Fibroblast of lung (primary cell): ENCODE results near the gene ZBTB11. TPM values are rescaled to one million over a fixed set of nuclear protein-coding genes. Genes with fewer than 3 reads are reported as not detected.
A peak's percentile ranks its signal among the peaks of the same experiment; 100 is the strongest.

Experiments
- DNase-seq, 2 donors: peaks; one replicate each; pipeline versions ENCODE4 v3.0.0 to v3.0.0-alpha.2; 2010; ENCODE audit warnings: low read depth in 2 of 2
- H2AFZ ChIP-seq: 2 replicates; pipeline ENCODE4 v1.5.1; 2012; ENCODE audit warnings: low read length, control low read depth, inconsistent platforms
- H3K27ac ChIP-seq: 2 replicates; pipeline ENCODE4 v1.5.1; 2011; ENCODE audit warnings: low read length, control low read depth; ENCODE audit not compliant: insufficient read depth
- H3K27me3 ChIP-seq: 2 replicates; pipeline ENCODE4 v1.5.1; 2011; ENCODE audit warnings: mild to moderate bottlenecking, low read length; ENCODE audit not compliant: control insufficient read depth, insufficient read depth
- H3K36me3 ChIP-seq: 2 replicates; pipeline ENCODE4 v1.5.1; 2011; ENCODE audit warnings: low read length; ENCODE audit not compliant: control insufficient read depth, insufficient read depth
- H3K4me1 ChIP-seq: 2 replicates; pipeline ENCODE4 v1.5.1; 2011; ENCODE audit warnings: low read length; ENCODE audit not compliant: control insufficient read depth, insufficient read depth; ENCODE audit errors: extremely low read depth
- H3K4me2 ChIP-seq: 2 replicates; pipeline ENCODE4 v1.5.1; 2011; ENCODE audit warnings: low read length, control low read depth; ENCODE audit not compliant: insufficient read depth; ENCODE audit errors: extremely low read depth
- H3K4me3 ChIP-seq, 4 experiments: fragments of 200-600 bp in 1 of 4; sonication (generic) in 1 of 4; replicated peaks in 1 of 4; 2 replicates each; pipeline ENCODE4 v1.5.1; 2011 to 2016; ENCODE audit warnings: low read length in 4 of 4, low read depth in 3 of 4, mild to moderate bottlenecking in 3 of 4, control low read depth in 2 of 4, inconsistent platforms in 1 of 4, mixed read lengths in 1 of 4; ENCODE audit not compliant: insufficient read depth in 1 of 4; ENCODE audit errors: control extremely low read depth in 1 of 4
- H3K79me2 ChIP-seq: 2 replicates; pipeline ENCODE4 v1.5.1; 2012; ENCODE audit warnings: mild to moderate bottlenecking, low read length, inconsistent platforms; ENCODE audit not compliant: control insufficient read depth, insufficient read depth
- H3K9ac ChIP-seq: 2 replicates; pipeline ENCODE4 v1.5.1; 2011; ENCODE audit warnings: mild to moderate bottlenecking, low read length, control low read depth; ENCODE audit not compliant: insufficient read depth
- H3K9me3 ChIP-seq: 2 replicates; pipeline ENCODE4 v1.5.1; 2012; ENCODE audit warnings: low read depth, low read length; ENCODE audit not compliant: control insufficient read depth, insufficient read depth
- H4K20me1 ChIP-seq: 2 replicates; pipeline ENCODE4 v1.5.1; 2011; ENCODE audit warnings: low read length; ENCODE audit not compliant: control insufficient read depth, insufficient read depth; ENCODE audit errors: extremely low read depth
- EZH2 ChIP-seq: IDR thresholded peaks from 2 replicates; pipeline ENCODE4 v1.5.1; 2012; ENCODE audit warnings: low read length, control low read depth, mild to moderate bottlenecking; ENCODE audit errors: missing control alignments
- polyA plus RNA-seq, 2 donors: library from polyadenylated mRNA; depleted of rRNA in 1 of 2; stranded (reverse) in 1 of 2; unstranded in 1 of 2; fragments of >200 nt; gene quantifications; 2 replicates each; pipeline ENCODE4 v1.2.1, GENCODE V29; 2011 to 2012; ENCODE audit warnings: missing spikeins in 1 of 2
- total RNA-seq: library from RNA; depleted of rRNA; stranded (reverse); fragments of >200 nt; gene quantifications from 2 replicates; pipeline ENCODE4 v1.2.1, GENCODE V29; 2014
- TF ChIP-seq, protein P1 (sequence below), 2 donors: IDR thresholded peaks in 1 of 2; conservative IDR thresholded peaks in 1 of 2; 1 replicate in 1 of 2; 2 replicates in 1 of 2; pipeline ENCODE4 v1.5.1; 2011 to 2012; ENCODE audit warnings: low read length in 2 of 2, control low read depth in 1 of 2, inconsistent platforms in 1 of 2, low read depth in 1 of 2, mild to moderate bottlenecking in 1 of 2

Gene ZBTB11
- total and polyA plus RNA-seq, 2 donors (not counting 1 experiment from before 2014, with no cell fraction given) = 11.4 to 26.6 TPM

- Histone ChIP-seq H3K27me3 (no peaks in the 10 kb centered on the region), H3K36me3 (no peaks in the 10 kb centered on the region), H3K79me2 (peaks cover 45% of the 10 kb centered on the region), H4K20me1 (no peaks in the 10 kb centered on the region), H3K9me3 (no peaks in the 10 kb centered on the region), H3K4me1 (peaks cover 6% of the 10 kb centered on the region), H3K27ac (no peak overlapping the region), H3K4me3 (peak overlapping the region in 1 of 4 experiments; percentile 99), H2AFZ (no peak overlapping the region), H3K4me2 (peak overlapping the region; percentile 94), H3K9ac (no peak overlapping the region)
- TF ChIP-seq, protein P1, sequence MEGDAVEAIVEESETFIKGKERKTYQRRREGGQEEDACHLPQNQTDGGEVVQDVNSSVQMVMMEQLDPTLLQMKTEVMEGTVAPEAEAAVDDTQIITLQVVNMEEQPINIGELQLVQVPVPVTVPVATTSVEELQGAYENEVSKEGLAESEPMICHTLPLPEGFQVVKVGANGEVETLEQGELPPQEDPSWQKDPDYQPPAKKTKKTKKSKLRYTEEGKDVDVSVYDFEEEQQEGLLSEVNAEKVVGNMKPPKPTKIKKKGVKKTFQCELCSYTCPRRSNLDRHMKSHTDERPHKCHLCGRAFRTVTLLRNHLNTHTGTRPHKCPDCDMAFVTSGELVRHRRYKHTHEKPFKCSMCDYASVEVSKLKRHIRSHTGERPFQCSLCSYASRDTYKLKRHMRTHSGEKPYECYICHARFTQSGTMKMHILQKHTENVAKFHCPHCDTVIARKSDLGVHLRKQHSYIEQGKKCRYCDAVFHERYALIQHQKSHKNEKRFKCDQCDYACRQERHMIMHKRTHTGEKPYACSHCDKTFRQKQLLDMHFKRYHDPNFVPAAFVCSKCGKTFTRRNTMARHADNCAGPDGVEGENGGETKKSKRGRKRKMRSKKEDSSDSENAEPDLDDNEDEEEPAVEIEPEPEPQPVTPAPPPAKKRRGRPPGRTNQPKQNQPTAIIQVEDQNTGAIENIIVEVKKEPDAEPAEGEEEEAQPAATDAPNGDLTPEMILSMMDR (conservative IDR thresholded peaks at IDR 0.05 in 1 of 2, IDR thresholded peaks at IDR 0.05 in 1 of 2; ENCODE audit: low read depth in 1 of 2, low read length in 2 of 2) = no peak
- TF ChIP-seq EZH2 = no peak
- DNase-seq = no peak
Observed at GRCh38 chr3:101674518-101674917, 2.4 kb downstream of the ZBTB11 start.

GRCh38 chr3:101673953-101674352 is 3.0 kb downstream of the ZBTB11 start:
- Histone ChIP-seq H2AFZ (no peak overlapping the region), H3K4me3 (no peak overlapping the region), H3K27me3 (no peaks in the 10 kb centered on the region), H3K9me3 (no peaks in the 10 kb centered on the region), H3K4me1 (peaks cover 6% of the 10 kb centered on the region), H3K79me2 (peaks cover 45% of the 10 kb centered on the region), H3K36me3 (peaks cover 1% of the 10 kb centered on the region), H3K4me2 (no peak overlapping the region), H3K9ac (no peak overlapping the region), H3K27ac (no peak overlapping the region), H4K20me1 (no peaks in the 10 kb centered on the region)
- TF ChIP-seq, protein P1 (conservative IDR thresholded peaks at IDR 0.05 in 1 of 2, IDR thresholded peaks at IDR 0.05 in 1 of 2; ENCODE audit: low read depth in 1 of 2, low read length in 2 of 2) = no peak
- no peak for TF ChIP-seq EZH2
- no peak for DNase-seq

GRCh38 chr3:101671014-101671413 is 5.9 kb downstream of the ZBTB11 start:
- Histone ChIP-seq H3K9me3 (no peaks in the 10 kb centered on the region), H4K20me1 (no peaks in the 10 kb centered on the region), H3K79me2 (peaks cover 41% of the 10 kb centered on the region), H3K4me2 (no peak overlapping the region), H3K27ac (no peak overlapping the region), H3K36me3 (peaks cover 1% of the 10 kb centered on the region), H3K4me1 (peaks cover 4% of the 10 kb centered on the region), H3K9ac (no peak overlapping the region), H3K27me3 (no peaks in the 10 kb centered on the region), H2AFZ (no peak overlapping the region), H3K4me3 (no peak overlapping the region)
- no peak for DNase-seq
- TF ChIP-seq, protein P1 (conservative IDR thresholded peaks at IDR 0.05 in 1 of 2, IDR thresholded peaks at IDR 0.05 in 1 of 2; ENCODE audit: low read depth in 1 of 2, low read length in 2 of 2) = no peak
- TF ChIP-seq EZH2 = no peak
